ENCODE measurements around the gene MICAL1. TPM values are rescaled to one million over a fixed set of nuclear protein-coding genes. Genes with fewer than 3 reads are reported as not detected.

Gene MICAL1
- total RNA-seq, 1 donor: 48.1 TPM

DNA sequence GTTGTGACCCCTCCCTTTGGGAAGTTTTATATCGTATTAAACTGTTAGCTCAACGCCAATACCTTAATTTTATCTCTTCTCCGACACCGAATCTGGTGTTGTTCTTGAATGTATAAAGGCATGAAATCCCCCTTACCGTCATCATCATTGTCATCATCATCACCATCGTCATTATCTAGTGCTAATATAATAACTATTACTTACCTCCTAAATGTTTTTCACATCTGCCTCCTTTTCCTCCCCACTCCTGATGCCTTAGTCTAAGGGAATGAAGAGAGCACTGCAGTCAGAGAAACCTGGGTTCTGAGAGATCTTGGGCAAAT is 28.1 kb upstream of the MICAL1 start:
- H3K4me3 ChIP-seq (ENCODE audit: low read depth, low read length): peak overlapping the region; percentile 66
- peak; percentile 17 for DNase-seq (ENCODE audit: low read depth)
- TF ChIP-seq, protein P1, sequence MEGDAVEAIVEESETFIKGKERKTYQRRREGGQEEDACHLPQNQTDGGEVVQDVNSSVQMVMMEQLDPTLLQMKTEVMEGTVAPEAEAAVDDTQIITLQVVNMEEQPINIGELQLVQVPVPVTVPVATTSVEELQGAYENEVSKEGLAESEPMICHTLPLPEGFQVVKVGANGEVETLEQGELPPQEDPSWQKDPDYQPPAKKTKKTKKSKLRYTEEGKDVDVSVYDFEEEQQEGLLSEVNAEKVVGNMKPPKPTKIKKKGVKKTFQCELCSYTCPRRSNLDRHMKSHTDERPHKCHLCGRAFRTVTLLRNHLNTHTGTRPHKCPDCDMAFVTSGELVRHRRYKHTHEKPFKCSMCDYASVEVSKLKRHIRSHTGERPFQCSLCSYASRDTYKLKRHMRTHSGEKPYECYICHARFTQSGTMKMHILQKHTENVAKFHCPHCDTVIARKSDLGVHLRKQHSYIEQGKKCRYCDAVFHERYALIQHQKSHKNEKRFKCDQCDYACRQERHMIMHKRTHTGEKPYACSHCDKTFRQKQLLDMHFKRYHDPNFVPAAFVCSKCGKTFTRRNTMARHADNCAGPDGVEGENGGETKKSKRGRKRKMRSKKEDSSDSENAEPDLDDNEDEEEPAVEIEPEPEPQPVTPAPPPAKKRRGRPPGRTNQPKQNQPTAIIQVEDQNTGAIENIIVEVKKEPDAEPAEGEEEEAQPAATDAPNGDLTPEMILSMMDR (IDR thresholded peaks at IDR 0.05; ENCODE audit: insufficient read depth, low read length): no peak

DNA sequence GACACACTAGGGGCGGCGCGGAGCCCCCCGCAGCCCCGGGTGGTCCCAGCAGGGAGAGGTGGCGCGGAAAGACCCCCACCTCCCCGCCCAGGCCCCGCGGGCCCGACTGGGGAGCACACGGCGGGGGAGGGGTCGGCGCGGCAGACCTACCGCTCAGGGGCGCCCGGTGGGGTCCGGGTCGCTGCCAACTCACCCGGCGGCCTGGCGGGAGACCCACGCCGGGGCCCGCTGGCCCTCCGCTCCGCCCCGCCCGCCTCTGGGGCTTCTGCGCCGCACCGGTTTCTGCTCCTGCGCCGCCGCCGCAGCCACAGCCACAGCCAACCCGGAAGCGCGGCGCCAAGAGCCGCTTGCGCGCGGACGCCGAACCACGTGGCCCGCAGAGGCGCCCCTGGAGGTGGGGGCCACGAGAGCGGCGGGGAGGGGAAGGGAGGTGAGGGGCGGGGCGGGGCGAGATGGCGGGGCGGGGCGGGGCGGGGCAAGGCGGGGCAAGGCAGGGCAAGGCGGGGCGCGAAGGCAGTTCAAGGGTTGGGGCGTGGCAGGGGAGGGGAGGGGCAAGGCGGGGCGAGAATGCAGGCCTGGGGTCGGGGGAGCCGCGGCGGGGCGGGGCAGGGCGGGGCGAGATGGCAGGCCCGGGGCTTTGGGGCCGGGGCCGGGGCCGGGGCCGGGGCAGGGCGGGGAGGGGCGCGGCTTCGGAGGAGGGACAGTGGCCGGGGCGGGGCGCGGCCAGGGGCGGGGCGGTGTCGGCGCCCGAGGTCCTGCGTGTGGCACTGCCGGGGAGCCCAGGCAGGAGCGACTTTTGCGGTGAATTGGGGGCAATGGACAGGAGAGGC is 27.5 kb upstream of the MICAL1 start, which contains the start of gene ZBTB24:
Gene ZBTB24 (minus strand): TSS at position 315 of the 830 bp plus-strand sequence. CDS start 1,193 bp downstream, outside the sequence.
- peak within 1 kb of the TSS; percentile 80 for H3K4me3 ChIP-seq (ENCODE audit: low read depth, low read length)
- TF ChIP-seq, protein P1 (IDR thresholded peaks at IDR 0.05; ENCODE audit: insufficient read depth, low read length): no peak
- DNase-seq (ENCODE audit: low read depth): peak; percentile 80

DNA sequence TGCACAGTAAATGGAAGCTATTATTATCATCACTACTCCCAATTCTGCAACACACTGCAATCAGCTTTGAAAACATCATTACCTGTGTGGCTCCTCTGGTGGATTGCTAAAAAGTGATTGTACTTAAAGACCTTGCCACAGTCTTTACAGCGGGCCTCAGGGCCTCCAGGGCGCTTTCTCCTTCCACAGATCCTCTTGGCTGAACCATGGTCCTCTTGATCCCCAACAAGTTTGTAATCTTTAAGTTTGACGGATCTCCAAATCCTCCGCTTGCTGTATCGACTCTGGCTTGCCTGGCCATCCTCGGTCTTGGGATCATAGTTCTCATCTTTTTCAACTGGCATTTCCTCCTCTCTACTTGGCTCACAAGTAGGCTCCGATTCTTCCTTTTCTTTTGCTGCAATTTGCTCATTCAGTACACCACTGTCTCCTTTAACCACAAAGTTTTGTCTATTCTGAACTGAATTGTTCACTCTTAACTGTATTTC is 25.5 kb upstream of the MICAL1 start:
- H3K4me3 ChIP-seq (ENCODE audit: low read depth, low read length): no peak overlapping the region
- TF ChIP-seq, protein P1 (IDR thresholded peaks at IDR 0.05; ENCODE audit: insufficient read depth, low read length): no peak
- DNase-seq (ENCODE audit: low read depth): no peak

DNA sequence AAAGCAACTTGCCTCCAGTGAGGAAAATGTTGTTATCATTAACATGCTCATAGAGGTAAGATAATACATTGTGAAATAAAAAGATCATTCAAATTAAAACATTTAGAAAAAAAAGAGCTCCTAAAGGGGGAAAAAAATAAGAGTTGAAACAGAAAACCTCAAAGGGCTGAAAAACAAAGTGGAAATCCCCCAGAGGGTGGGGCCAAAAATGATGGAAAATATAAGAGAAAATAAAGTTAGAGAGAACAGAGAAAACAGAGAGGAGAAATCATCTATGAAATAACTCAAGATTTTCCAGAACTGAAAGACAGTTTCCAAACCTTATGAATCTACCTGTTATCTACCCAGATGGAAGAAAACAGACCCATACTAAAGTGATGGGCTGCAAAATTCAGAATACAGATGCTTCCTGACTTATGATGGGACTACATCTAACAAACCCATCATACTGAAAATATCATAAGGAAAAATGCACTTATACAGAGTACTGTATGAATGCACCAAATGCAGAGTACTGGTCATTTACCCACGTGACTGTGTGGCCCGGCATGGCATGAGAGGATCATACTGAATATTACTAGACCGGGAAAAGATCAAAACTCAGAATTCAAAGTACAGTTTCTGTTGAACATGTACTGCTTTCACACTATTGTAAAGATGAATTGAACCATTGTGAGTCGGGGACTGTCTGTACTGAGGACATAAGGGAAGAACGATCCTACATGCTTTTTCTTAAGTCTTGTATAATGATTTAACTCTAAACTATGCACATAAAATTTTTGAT is 23.5 kb upstream of the MICAL1 start:
- TF ChIP-seq, protein P1 (IDR thresholded peaks at IDR 0.05; ENCODE audit: insufficient read depth, low read length): no peak
- no peak for DNase-seq (ENCODE audit: low read depth)
- peak overlapping the region; percentile 25 for H3K4me3 ChIP-seq (ENCODE audit: low read depth, low read length)

DNA sequence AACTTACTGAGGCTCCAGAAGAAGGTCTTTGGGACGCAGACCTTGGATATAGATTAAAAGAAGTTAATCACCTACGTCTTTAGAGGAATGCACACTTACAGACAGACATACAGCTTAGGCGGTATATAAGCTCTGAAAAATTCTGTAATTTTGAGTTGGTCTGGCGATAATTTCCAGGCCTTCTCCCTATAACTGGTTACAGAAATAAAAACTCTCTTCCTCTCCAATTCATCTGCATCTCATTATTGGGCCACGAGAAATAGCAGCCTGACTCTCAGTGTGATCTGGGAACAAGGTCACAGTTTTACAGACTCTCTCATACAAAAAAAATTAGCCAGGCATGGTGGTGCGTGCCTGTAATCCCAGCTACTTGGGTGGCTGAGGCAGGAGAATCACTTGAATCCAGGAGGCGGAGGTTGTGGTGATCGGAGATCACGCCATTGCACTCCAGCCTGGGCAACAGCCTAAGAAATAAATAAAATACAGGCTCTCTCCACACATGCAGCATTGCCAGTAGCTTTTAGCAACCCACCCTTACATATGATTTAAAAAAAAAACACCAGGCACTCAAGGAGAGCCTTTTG is 22.7 kb upstream of the MICAL1 start:
- TF ChIP-seq, protein P1 (IDR thresholded peaks at IDR 0.05; ENCODE audit: insufficient read depth, low read length): no peak
- H3K4me3 ChIP-seq (ENCODE audit: low read depth, low read length): no peak overlapping the region
- DNase-seq (ENCODE audit: low read depth): no peak

DNA sequence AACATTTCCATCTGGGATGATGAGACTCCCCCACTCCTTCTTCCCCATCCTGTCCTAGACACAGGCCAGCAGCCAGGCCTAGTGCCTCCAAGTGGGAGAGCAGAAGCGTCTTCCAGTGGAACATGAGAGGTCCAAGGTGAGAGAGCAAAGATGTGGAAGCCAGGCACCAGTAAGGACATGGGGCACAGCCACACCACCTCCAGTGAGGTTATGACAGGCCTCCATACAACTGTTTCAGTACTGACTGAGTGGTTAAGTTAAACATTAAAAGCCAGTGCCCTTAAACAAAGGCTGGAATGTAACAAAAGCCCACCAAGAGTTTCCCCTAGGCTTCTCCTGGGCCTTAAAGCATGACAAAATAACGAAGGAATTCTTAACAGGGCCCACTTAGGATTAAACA is 22.2 kb upstream of the MICAL1 start:
- DNase-seq (ENCODE audit: low read depth): no peak
- H3K4me3 ChIP-seq (ENCODE audit: low read depth, low read length): no peak overlapping the region

More for the DNA sequence above, 22.2 kb upstream of the MICAL1 start:
- TF ChIP-seq, protein P1 (IDR thresholded peaks at IDR 0.05; ENCODE audit: insufficient read depth, low read length): no peak

Data from fibroblast of the aortic adventitia (primary cell).